Mucosa of descending colon (tissue), 3 donors: ENCODE measurements around the gene CEP44. TPM values are rescaled to one million over a fixed set of nuclear protein-coding genes. Genes with fewer than 3 reads are reported as not detected.
"Not testable (repeated sequence)": the region's sequence is repeated elsewhere in the genome, so short reads cannot be mapped to it uniquely, and the experiment has no call there.

Source experiments
- ATAC-seq: fragments of 200-7000 bp; cut with Tn5 transposase; one replicate; pipeline ENCODE4 v1.9.1; 2020; ENCODE audit warnings: mild to moderate bottlenecking, moderate library complexity
- DNase-seq, 3 donors: peaks; one replicate each; pipeline ENCODE4 v3.0.0-alpha.2; 2020
- H3K36me3 ChIP-seq: fragments of 200-600 bp; one replicate; pipeline ENCODE4 v1.8.0; 2021; ENCODE audit warnings: low read depth, mild to moderate bottlenecking
- H3K4me1 ChIP-seq: fragments of 200-600 bp; one replicate; pipeline ENCODE4 v1.8.0; 2021; ENCODE audit warnings: low read depth, mild to moderate bottlenecking
- H3K4me3 ChIP-seq: fragments of 200-600 bp; one replicate; pipeline ENCODE4 v1.8.0; 2021; ENCODE audit warnings: mild to moderate bottlenecking
- H3K9me3 ChIP-seq: fragments of 200-600 bp; one replicate; pipeline ENCODE4 v1.8.0; 2021; ENCODE audit warnings: mild to moderate bottlenecking
- intact Hi-C, 2 donors: fragments of 100-400 bp; cut with DNase I in 1 of 2; cut with micrococcal nuclease in 1 of 2; formaldehyde crosslinking; loops; one replicate each; pipeline versions ENCODE4 v1.11.0 to v1.11.1; 2022; cut with DNase I, micrococcal nuclease
- total RNA-seq, 3 donors: library from RNA; stranded (reverse); fragmentation: NEBNext Ultra II Directional in 2 of 3; extraction: Animal tissue kit (Norgen Biotek cat#: 25700) in 2 of 3; gene quantifications; one replicate each; pipeline versions ENCODE4 v1.2.1 to v1.2.4, GENCODE V29; 2021 to 2023
- TF ChIP-seq, protein P1 (sequence below): fragments of 200-600 bp; IDR thresholded peaks from one replicate; pipeline ENCODE4 v1.8.0; 2022; ENCODE audit warnings: antibody characterized with exemption, mild to moderate bottlenecking
- donor health status: DM: no; HTN: no; CAD: no; lungs with moderate emphysema.
- donor health status: DM: no; HTN: no; CAD: no.
- donor health status: DM: no; HTN: yes; CAD: no.

The CEP44 gene
- total RNA-seq, 3 donors from 2014 or later: 13.7 to 28.7 (median 14.7) TPM

GRCh38 chr4:174259580-174259979, 24.1 kb upstream of the CEP44 start:
- Histone ChIP-seq H3K4me3 (no peak overlapping the region), H3K36me3 (no peaks in the 10 kb centered on the region), H3K4me1 (no peaks in the 10 kb centered on the region), H3K9me3 (no peaks in the 10 kb centered on the region)
- no peak for ATAC-seq
- TF ChIP-seq, protein P1, sequence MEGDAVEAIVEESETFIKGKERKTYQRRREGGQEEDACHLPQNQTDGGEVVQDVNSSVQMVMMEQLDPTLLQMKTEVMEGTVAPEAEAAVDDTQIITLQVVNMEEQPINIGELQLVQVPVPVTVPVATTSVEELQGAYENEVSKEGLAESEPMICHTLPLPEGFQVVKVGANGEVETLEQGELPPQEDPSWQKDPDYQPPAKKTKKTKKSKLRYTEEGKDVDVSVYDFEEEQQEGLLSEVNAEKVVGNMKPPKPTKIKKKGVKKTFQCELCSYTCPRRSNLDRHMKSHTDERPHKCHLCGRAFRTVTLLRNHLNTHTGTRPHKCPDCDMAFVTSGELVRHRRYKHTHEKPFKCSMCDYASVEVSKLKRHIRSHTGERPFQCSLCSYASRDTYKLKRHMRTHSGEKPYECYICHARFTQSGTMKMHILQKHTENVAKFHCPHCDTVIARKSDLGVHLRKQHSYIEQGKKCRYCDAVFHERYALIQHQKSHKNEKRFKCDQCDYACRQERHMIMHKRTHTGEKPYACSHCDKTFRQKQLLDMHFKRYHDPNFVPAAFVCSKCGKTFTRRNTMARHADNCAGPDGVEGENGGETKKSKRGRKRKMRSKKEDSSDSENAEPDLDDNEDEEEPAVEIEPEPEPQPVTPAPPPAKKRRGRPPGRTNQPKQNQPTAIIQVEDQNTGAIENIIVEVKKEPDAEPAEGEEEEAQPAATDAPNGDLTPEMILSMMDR: no peak
- DNase-seq: no peak
- intact Hi-C loops: no loop called here

DNA sequence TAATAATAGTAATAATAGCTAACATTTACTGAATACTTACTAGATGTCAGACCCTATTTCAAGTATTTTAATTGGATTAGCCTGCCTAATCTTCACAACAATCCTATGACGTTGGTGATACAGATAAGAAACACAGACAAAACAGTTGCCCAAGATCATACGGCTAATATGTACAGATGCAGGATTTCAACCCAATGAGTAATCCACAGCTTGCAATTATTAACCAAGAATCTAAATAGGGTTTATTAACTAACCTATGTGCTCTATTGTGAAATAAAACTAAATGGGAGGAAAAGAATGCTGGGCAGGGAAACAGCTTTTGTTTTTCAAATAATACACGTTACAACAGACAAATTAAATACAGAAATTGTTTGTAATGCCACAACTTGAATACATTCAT, 23.6 kb upstream of the CEP44 start:
- H3K4me3 ChIP-seq: no peak overlapping the region
- no peak for ATAC-seq
- no peaks in the 10 kb centered on the region for H3K9me3 ChIP-seq
- H3K4me1 ChIP-seq: no peaks in the 10 kb centered on the region
- TF ChIP-seq, protein P1: no peak
- no peak for DNase-seq
- no peaks in the 10 kb centered on the region for H3K36me3 ChIP-seq
- intact Hi-C loops: no loop called here

GRCh38 chr4:174261432-174261831, 22.3 kb upstream of the CEP44 start:
- H3K9me3 ChIP-seq, H3K36me3 ChIP-seq, H3K4me3 ChIP-seq, intact Hi-C loops, H3K4me1 ChIP-seq, ATAC-seq, DNase-seq: not testable (repeated sequence)

DNA sequence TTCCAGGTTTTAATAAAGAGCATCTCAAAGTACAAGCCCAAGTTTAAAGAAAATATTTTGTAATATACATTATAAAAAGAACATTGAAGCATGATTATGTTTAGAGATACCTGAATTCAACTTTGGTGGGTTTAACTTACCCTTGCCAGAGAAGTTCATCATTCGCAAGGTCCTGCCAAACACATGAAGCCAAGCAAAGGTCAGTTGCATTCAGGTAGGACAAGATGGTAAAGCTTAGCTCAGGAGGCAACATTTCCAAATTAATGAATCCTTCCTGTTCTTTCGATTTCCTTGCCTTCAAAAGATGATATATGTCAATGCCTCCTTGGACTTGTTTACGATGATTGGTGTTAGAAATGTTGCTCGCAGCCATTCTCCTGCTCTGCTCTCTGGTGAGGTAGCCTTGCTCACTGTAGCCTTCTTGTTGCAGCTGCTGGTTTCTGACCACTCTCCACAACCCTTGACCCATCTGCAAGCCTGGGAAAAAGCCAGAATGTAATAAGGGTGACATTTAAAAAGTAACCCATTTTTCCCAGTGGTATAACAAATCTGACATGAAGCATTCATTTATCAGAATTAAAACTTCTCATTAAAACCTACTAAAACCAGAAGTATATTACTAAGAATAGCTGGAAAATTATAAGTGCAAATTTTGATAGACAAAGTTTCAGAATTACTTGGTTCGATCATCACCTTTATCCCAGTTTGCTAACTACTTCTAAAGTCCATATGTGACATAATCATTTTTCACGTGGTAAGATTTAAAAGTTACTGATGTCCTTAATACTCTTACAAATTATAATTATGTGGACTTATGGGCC, 20.9 kb upstream of the CEP44 start:
- ATAC-seq (no peak), DNase-seq (no peak)
- intact Hi-C loops: no loop called here
- no peaks in the 10 kb centered on the region for H3K9me3 ChIP-seq
- H3K4me1 ChIP-seq: peaks cover 3% of the 10 kb centered on the region
- no peak overlapping the region for H3K4me3 ChIP-seq
- TF ChIP-seq, protein P1: no peak
- H3K36me3 ChIP-seq: no peaks in the 10 kb centered on the region

DNA sequence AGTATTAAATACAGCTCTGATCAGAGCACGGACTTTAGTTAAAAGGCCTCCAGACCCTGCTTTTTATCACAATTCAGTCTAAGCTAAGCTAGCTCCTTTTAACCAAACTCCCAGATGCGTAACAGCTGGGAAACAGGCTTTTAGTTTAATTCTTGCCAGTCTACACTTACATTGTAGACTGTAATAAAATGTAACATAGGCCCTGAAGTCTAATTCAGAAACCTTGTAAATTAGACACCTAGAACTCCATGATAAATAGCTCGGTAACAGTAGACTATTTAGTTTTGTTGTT, 20.3 kb upstream of the CEP44 start:
- H3K36me3 ChIP-seq: no peaks in the 10 kb centered on the region
- TF ChIP-seq, protein P1: no peak
- intact Hi-C loops: no loop called here
- H3K4me3 ChIP-seq: no peak overlapping the region
- no peaks in the 10 kb centered on the region for H3K9me3 ChIP-seq
- DNase-seq (no peak), ATAC-seq (no peak)
- H3K4me1 ChIP-seq: peaks cover 3% of the 10 kb centered on the region

GRCh38 chr4:174265916-174266315, 17.8 kb upstream of the CEP44 start:
- no peaks in the 10 kb centered on the region for H3K9me3 ChIP-seq
- no peaks in the 10 kb centered on the region for H3K36me3 ChIP-seq
- H3K4me3 ChIP-seq: no peak overlapping the region
- peaks cover 3% of the 10 kb centered on the region for H3K4me1 ChIP-seq
- ATAC-seq: no peak
- TF ChIP-seq, protein P1: no peak
- intact Hi-C loops: no loop called here
- no peak for DNase-seq
